HCT116 (cell line): ENCODE measurements around the gene PLSCR1. TPM values are rescaled to one million over a fixed set of nuclear protein-coding genes. Genes with fewer than 3 reads are reported as not detected.
A peak's percentile ranks its signal among the peaks of the same experiment; 100 is the strongest.

ENCODE experiments used
- ATAC-seq: fragments of 200-7000 bp; cut with Tn5 transposase; 2 replicates; pipeline ENCODE4 v1.9.1; 2020; ENCODE audit warnings: mild to moderate bottlenecking, moderate library complexity
- BruUV-seq: library from RNA; stranded (reverse); fragments of 400-500 nt; replicated peaks from 2 replicates; lab custom pipeline; 2021; lab: Mats Ljungman, UMichigan
- CTCF ChIA-PET: fragments of 300-600 bp; sonication (Branson Sonifier 250); formaldehyde crosslinking; loops from one replicate; lab custom pipeline; 2021; ENCODE audit warnings: antibody characterized with exemption; lab: Charles Lee
- POLR2A ChIA-PET: fragments of 300-600, 350-600 bp; sonication (Branson Sonifier 250); formaldehyde crosslinking; loops from one replicate; lab custom pipeline; 2021; ENCODE audit warnings: antibody characterized with exemption; lab: Charles Lee
- RAD21 ChIA-PET, 2 experiments: fragments of 300-600 bp; sonication (Branson Sonifier 250); formaldehyde crosslinking; loops; one replicate each; lab custom pipeline; 2023; ENCODE audit warnings: low total read pairs in 2 of 2; ENCODE audit not compliant: uncharacterized antibody in 2 of 2, unreplicated experiment in 2 of 2, low non-redundant PET in 1 of 2; lab: Charles Lee
- DNase-seq: peaks from one replicate; pipeline ENCODE4 v3.0.0-alpha.2; 2010; ENCODE audit warnings: low read depth, low spot score
- H2AFZ ChIP-seq: fragments of 200-600 bp; shearing (Covaris generic), sonication (generic); 2 replicates; pipeline ENCODE4 v1.6.1; 2017; ENCODE audit warnings: low read depth, mixed run types, mixed read lengths, antibody characterized with exemption, low read length; ENCODE audit not compliant: poor library complexity, severe bottlenecking
- H3K27ac ChIP-seq: 2 replicates; pipeline ENCODE4 v1.5.1; 2012; ENCODE audit warnings: low read depth, low read length
- H3K27me3 ChIP-seq: fragments of 200-600 bp; sonication (generic); 2 replicates; pipeline ENCODE4 v1.6.1; 2016; ENCODE audit warnings: mixed run types, low read length, mixed read lengths; ENCODE audit not compliant: insufficient read depth
- H3K36me3 ChIP-seq, 2 experiments: fragments of 200-500 bp in 1 of 2; fragments of 200-600 bp in 1 of 2; sonication (Bioruptor generic) in 1 of 2; sonication (generic) in 1 of 2; 2 replicates each; pipeline versions ENCODE4 v1.5.1 to v1.6.1; 2014 to 2016; ENCODE audit warnings: low read length in 2 of 2, inconsistent platforms in 1 of 2, mixed read lengths in 1 of 2, mixed run types in 1 of 2; ENCODE audit not compliant: insufficient read depth in 2 of 2, control insufficient read depth in 1 of 2
- H3K4me1 ChIP-seq, 2 experiments: fragments of 200-600 bp in 1 of 2; sonication (generic) in 1 of 2; 2 replicates each; pipeline versions ENCODE4 v1.5.1 to v1.6.1; 2012 to 2017; ENCODE audit warnings: low read length in 2 of 2, inconsistent platforms in 1 of 2, mild to moderate bottlenecking in 1 of 2, mixed read lengths in 1 of 2, mixed run types in 1 of 2, moderate library complexity in 1 of 2; ENCODE audit not compliant: insufficient read depth in 2 of 2, control insufficient read depth in 1 of 2
- H3K4me2 ChIP-seq: fragments of 200-600 bp; sonication (generic); 2 replicates; pipeline ENCODE4 v1.6.1; 2017; ENCODE audit warnings: mixed run types, low read length, mixed read lengths
- H3K4me3 ChIP-seq, 2 experiments: fragments of 200-600 bp in 1 of 2; sonication (generic) in 1 of 2; replicated peaks in 1 of 2; 2 replicates each; pipeline ENCODE4 v1.5.1; 2011 to 2016; ENCODE audit warnings: low read length in 2 of 2, control low read depth in 1 of 2, low read depth in 1 of 2, mild to moderate bottlenecking in 1 of 2, mixed read lengths in 1 of 2, mixed run types in 1 of 2
- H3K79me2 ChIP-seq: fragments of 200-600 bp; sonication (generic); 2 replicates; pipeline ENCODE4 v1.6.1; 2017; ENCODE audit warnings: mild to moderate bottlenecking, mixed run types, low read length, moderate library complexity, mixed read lengths; ENCODE audit not compliant: insufficient read depth
- H3K9ac ChIP-seq: fragments of 200-600 bp; sonication (generic); 2 replicates; pipeline ENCODE4 v1.6.1; 2016; ENCODE audit warnings: low read length, mixed read lengths
- H3K9me2 ChIP-seq: fragments of 200-600 bp; sonication (generic), shearing (Covaris generic); 2 replicates; pipeline ENCODE4 v1.6.1; 2017; ENCODE audit warnings: mixed run types, mild to moderate bottlenecking, moderate library complexity; ENCODE audit not compliant: insufficient read depth
- H3K9me3 ChIP-seq, 2 experiments: fragments of 200-500 bp in 1 of 2; fragments of 200-600 bp in 1 of 2; sonication (Bioruptor generic) in 1 of 2; sonication (generic) in 1 of 2; 2 replicates each; pipeline ENCODE4 v1.6.1; 2014 to 2017; ENCODE audit warnings: low read length in 2 of 2, mixed read lengths in 2 of 2, inconsistent platforms in 1 of 2, low read depth in 1 of 2, mild to moderate bottlenecking in 1 of 2, mixed run types in 1 of 2, moderate library complexity in 1 of 2; ENCODE audit not compliant: control insufficient read depth in 1 of 2, insufficient read depth in 1 of 2
- H4K20me1 ChIP-seq: fragments of 200-600 bp; sonication (generic), shearing (Covaris generic); 2 replicates; pipeline ENCODE4 v1.6.1; 2017; ENCODE audit warnings: mixed run types, mild to moderate bottlenecking, moderate library complexity; ENCODE audit not compliant: insufficient read depth
- ATF3 ChIP-seq: IDR thresholded peaks from 2 replicates; pipeline ENCODE4 v1.6.1; 2012
- CTCF ChIP-seq, 3 experiments: fragments of 200-600 bp in 1 of 3; sonication (generic) in 1 of 3; IDR thresholded peaks in 2 of 3; conservative IDR thresholded peaks in 1 of 3; 2 replicates each; pipeline ENCODE4 v1.5.1; 2012 to 2017; ENCODE audit warnings: low read depth in 2 of 3, low read length in 2 of 3, antibody characterized with exemption in 1 of 3, borderline replicate concordance in 1 of 3, control low read depth in 1 of 3, mild to moderate bottlenecking in 1 of 3, mixed read lengths in 1 of 3, mixed run types in 1 of 3, moderate library complexity in 1 of 3; ENCODE audit not compliant: insufficient read depth in 1 of 3
- EGR1 ChIP-seq: IDR thresholded peaks from 2 replicates; pipeline ENCODE4 v1.6.1; 2012; ENCODE audit warnings: low read depth
- EZH2 ChIP-seq: fragments of 200-600 bp; sonication (generic); IDR thresholded peaks from 2 replicates; pipeline ENCODE4 v1.6.1; 2017; ENCODE audit warnings: antibody characterized with exemption, mixed run types
- JUND ChIP-seq: IDR thresholded peaks from 2 replicates; pipeline ENCODE4 v1.6.1; 2012
- POLR2AphosphoS5 ChIP-seq: IDR thresholded peaks from 2 replicates; pipeline ENCODE4 v1.6.1; 2011; ENCODE audit warnings: mild to moderate bottlenecking, low read depth, low read length, moderate library complexity
- REST ChIP-seq: IDR thresholded peaks from 2 replicates; pipeline ENCODE4 v1.6.1; 2012; ENCODE audit warnings: low read depth
- SRF ChIP-seq: IDR thresholded peaks from 2 replicates; pipeline ENCODE4 v1.6.1; 2012; ENCODE audit warnings: low read depth
- ZFX ChIP-seq: fragments of 450-650 bp; IDR thresholded peaks from 2 replicates; pipeline ENCODE4 v1.6.1; 2017
- ZNF274 ChIP-seq: fragments of 200-500 bp; sonication (Bioruptor generic); IDR thresholded peaks from 2 replicates; pipeline ENCODE4 v1.6.1; 2014; ENCODE audit warnings: mild to moderate bottlenecking, low read depth, low read length, inconsistent platforms
- intact Hi-C: fragments of 100-400 bp; cut with micrococcal nuclease; formaldehyde crosslinking; loops from 2 replicates; pipeline ENCODE4 v1.10.0; 2022
- total RNA-seq: library from RNA; stranded (reverse); gene quantifications from one replicate; pipeline ENCODE4 v1.2.1, GENCODE V29; 2021; ENCODE audit not compliant: unreplicated experiment
- TF ChIP-seq, protein P1 (sequence below): IDR thresholded peaks from 2 replicates; pipeline ENCODE4 v1.6.1; 2011; ENCODE audit warnings: mild to moderate bottlenecking, low read length, moderate library complexity; ENCODE audit not compliant: insufficient replicate concordance; ENCODE audit errors: extremely low read depth

The PLSCR1 gene
- total RNA-seq, 1 experiment from 2014 or later, result 44.2 TPM

DNA sequence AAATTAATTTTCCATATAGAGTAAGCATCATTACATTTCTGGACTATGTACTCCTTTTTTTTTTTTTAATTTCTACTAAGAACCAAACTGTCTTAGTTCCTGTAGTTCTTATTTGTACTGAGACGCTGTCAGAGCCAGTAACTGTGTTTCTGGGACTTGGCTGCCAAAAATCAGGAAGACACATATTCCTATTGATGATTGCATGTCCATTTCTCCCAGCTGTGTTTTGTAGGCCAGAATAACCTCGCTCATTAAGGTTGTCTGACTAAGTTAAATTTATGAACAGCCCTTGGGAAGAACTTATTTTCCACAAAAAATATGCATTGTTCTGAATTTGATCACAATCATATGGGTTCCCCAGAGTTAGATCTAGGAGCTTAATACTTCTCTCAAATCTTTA, 31.2 kb upstream of the PLSCR1 start:
- intact Hi-C loops, result loop anchor here (2.0 to 10.0 kb wide), 2 partner anchors 511 to 801 kb away; no protein-coding TSS in a partner anchor
- no peaks in the 10 kb centered on the region for H3K79me2 ChIP-seq
- ChIA-PET CTCF (interaction anchor here (0.7 to 1.4 kb wide), 3 partner anchors 353 to 388 kb away, joined by 3 to 6 read pairs (median 4); no protein-coding TSS in a partner anchor), RAD21 (no interaction called here), POLR2A (no interaction called here)
- H3K4me2 ChIP-seq, result no peak overlapping the region
- no peaks in the 10 kb centered on the region for H3K9me2 ChIP-seq
- no peaks in the 10 kb centered on the region for H3K36me3 ChIP-seq
- H4K20me1 ChIP-seq, result no peaks in the 10 kb centered on the region
- no TSS peak for BruUV-seq
- ATAC-seq, result no peak
- no peak overlapping the region for H3K27ac ChIP-seq
- DNase-seq, result no peak
- H3K9ac ChIP-seq, result no peak overlapping the region
- TF ChIP-seq EGR1, result no peak
- no peak for TF ChIP-seq ATF3
- TF ChIP-seq REST, result no peak
- TF ChIP-seq, all 23 proteins: peak for 0
- no peaks in the 10 kb centered on the region for H3K9me3 ChIP-seq
- no peak overlapping the region for H3K4me3 ChIP-seq
- H3K4me1 ChIP-seq, result no peaks in the 10 kb centered on the region
- H2AFZ ChIP-seq, result peak overlapping the region; percentile 26
- no peaks in the 10 kb centered on the region for H3K27me3 ChIP-seq

GRCh38 chr3:146574173-146574572, 29.8 kb upstream of the PLSCR1 start:
- ChIA-PET CTCF (no interaction called here), RAD21 (no interaction called here), POLR2A (no interaction called here)
- ATAC-seq, result no peak
- Histone ChIP-seq H3K4me2 (no peak overlapping the region), H3K9ac (no peak overlapping the region), H4K20me1 (no peaks in the 10 kb centered on the region), H3K36me3 (no peaks in the 10 kb centered on the region), H3K9me3 (no peaks in the 10 kb centered on the region), H3K4me3 (no peak overlapping the region), H3K27me3 (no peaks in the 10 kb centered on the region), H3K9me2 (no peaks in the 10 kb centered on the region), H3K79me2 (no peaks in the 10 kb centered on the region), H3K27ac (no peak overlapping the region), H2AFZ (no peak overlapping the region), H3K4me1 (no peaks in the 10 kb centered on the region)
- no TSS peak for BruUV-seq
- DNase-seq, result no peak
- intact Hi-C loops, result loop anchor here (10.0 kb wide), 1 partner anchor 799 kb away; no protein-coding TSS in a partner anchor
- TF ChIP-seq CTCF (IDR thresholded peaks at IDR 0.05 in 2 of 3, conservative IDR thresholded peaks at IDR 0.05 in 1 of 3; ENCODE audit: borderline replicate concordance in 1 of 3, insufficient read depth in 1 of 3, low read depth in 2 of 3, low read length in 2 of 3) (no peak), EZH2 (no peak), ZFX (no peak), POLR2AphosphoS5 (no peak), ZNF274 (no peak), SRF (no peak), JUND (no peak)
- TF ChIP-seq, protein P1, sequence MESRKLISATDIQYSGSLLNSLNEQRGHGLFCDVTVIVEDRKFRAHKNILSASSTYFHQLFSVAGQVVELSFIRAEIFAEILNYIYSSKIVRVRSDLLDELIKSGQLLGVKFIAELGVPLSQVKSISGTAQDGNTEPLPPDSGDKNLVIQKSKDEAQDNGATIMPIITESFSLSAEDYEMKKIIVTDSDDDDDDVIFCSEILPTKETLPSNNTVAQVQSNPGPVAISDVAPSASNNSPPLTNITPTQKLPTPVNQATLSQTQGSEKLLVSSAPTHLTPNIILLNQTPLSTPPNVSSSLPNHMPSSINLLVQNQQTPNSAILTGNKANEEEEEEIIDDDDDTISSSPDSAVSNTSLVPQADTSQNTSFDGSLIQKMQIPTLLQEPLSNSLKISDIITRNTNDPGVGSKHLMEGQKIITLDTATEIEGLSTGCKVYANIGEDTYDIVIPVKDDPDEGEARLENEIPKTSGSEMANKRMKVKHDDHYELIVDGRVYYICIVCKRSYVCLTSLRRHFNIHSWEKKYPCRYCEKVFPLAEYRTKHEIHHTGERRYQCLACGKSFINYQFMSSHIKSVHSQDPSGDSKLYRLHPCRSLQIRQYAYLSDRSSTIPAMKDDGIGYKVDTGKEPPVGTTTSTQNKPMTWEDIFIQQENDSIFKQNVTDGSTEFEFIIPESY, result no peak
